ENCODE measurements around the gene TTLL5.

GRCh38 chr14:75769047-75769685, 108.1 kb downstream of the TTLL5 start:
- TF ChIP-seq SRSF9 (IDR thresholded peaks at IDR 0.05; ENCODE audit: borderline replicate concordance, insufficient read depth, low read depth, low read length, poor library complexity, severe bottlenecking) (no peak), MEIS1 (CRISPR knock-in tag; IDR thresholded peaks at IDR 0.05; ENCODE audit: borderline replicate concordance) (no peak), MAZ (IDR thresholded peaks at IDR 0.05; ENCODE audit: borderline replicate concordance, low read depth, low read length) (no peak), MAZ (CRISPR knock-in tag; IDR thresholded peaks at IDR 0.05; ENCODE audit: low read depth) (no peak), FOXM1 (CRISPR knock-in tag; IDR thresholded peaks at IDR 0.05) (no peak), PAX8 (CRISPR knock-in tag; IDR thresholded peaks at IDR 0.05; ENCODE audit: borderline replicate concordance) (no peak), NFYB (CRISPR knock-in tag; IDR thresholded peaks at IDR 0.05) (no peak)
